ENCODE data around the gene GPC5.
A peak's percentile ranks its signal among the peaks of the same experiment; 100 is the strongest.
"Not testable (repeated sequence)": the region's sequence is repeated elsewhere in the genome, so short reads cannot be mapped to it uniquely, and the experiment has no call there.

The GPC5 gene

GRCh38 chr13:92752705-92753104 lies 1354.3 kb downstream of the GPC5 start:
- not testable (repeated sequence) for DNase-seq (ENCODE audit: low read depth)

DNA sequence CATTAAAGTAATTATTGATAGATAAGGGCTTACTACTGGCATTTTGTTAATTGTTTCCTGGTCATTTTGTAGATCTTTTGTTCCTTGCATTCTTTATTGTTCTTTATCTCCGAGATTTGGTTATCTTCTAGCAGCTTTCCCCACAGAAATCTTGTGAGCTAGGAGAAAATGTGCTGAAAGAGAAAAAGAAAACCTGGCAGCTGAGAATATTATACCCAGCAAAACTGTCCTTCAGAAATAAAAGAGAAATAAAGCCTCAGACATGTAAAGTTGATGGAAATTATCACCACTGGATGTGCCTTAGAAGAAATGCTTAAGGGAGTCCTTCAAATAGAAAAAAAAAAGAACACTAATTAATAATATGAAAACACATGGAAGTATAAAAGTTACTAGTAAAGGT lies 1363.3 kb downstream of the GPC5 start:
- DNase-seq (ENCODE audit: low read depth), result no peak

GRCh38 chr13:92767468-92767867 lies 1369.0 kb downstream of the GPC5 start:
- no peak for DNase-seq (ENCODE audit: low read depth)

DNA sequence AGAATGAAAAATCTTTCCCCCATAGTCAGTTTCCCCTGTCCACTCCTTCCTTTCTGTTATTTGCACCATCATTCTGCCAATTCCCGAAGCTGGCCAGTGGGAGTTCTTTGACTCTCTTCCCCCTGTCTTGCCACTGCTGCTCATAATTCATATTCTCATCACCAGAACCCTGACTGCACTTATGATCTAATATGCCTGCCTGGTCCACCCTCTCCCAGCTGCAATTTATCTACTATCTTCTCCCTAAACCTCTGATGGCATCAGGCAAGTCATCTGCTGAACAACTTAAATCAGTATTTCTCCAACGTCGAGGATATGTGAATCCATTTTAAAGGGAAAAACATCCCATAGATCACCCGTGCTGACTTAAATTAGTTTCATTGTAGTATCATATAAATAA lies 1370.2 kb downstream of the GPC5 start:
- no peak for DNase-seq (ENCODE audit: low read depth)

GRCh38 chr13:92769046-92769445 lies 1370.6 kb downstream of the GPC5 start:
- peak; percentile 0 for DNase-seq (ENCODE audit: low read depth)

DNA sequence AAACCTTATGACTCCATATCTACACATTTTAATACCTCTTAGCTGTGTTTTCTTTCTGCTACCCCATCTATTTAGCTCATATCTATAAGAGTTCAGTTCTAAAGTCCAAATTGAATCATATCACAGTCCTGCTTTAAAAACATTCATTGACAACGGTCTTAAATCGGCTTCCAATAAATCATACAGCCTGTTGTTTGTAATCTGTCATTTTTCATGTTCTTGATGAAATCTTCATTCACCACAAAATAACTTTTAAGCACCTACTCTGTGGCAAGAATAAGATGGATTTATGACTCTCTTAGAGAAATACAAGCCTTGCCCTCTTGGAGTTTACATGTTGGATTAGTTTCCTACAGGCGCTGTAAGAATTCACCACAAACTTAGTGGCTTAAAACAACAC lies 1377.2 kb downstream of the GPC5 start:
- DNase-seq (ENCODE audit: low read depth), result no peak

GRCh38 chr13:92781965-92782690 lies 1383.7 kb downstream of the GPC5 start:
- no peak for DNase-seq (ENCODE audit: low read depth)

DNA sequence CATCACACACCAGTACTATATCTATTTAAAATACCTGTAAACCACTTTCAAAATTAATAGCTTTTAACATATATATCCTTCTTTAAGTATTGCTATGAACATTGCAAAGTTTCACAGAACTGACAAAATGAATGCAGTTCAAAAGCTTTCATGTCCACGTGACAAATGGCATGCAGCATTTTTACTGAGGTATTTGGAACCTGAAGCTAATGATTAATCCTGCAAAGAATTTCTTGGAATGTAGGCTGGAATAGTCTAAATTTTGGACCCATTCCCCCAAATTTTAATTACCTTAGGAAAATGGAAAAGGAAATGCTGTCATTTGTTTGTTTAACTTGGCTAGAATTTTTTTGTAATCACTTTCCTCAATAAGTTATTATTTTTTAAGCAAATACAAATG lies 1404.4 kb downstream of the GPC5 start:
- no peak for DNase-seq (ENCODE audit: low read depth)

DNA sequence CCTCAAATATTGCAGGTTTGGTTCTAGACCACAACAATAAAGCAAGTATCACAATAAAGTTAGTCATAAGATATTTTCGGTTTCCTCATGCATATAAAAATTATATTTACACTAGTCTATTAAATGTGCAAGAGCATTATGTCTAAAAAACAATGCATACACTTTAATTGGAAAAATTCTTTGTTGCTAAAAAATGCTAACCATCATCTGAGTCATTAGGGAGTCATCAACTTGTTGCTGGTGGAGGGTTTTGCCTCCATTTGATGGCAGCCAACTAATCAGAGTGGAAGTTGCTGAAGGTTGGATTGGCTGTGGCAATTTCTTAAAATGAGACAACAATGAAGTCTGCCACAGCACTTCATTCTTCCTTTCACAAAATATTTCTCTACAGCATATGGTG lies 1405.9 kb downstream of the GPC5 start:
- DNase-seq (ENCODE audit: low read depth), result peak; percentile 23

- no peak for DNase-seq (ENCODE audit: low read depth)
Observed at GRCh38 chr13:92804926-92805325, 1406.5 kb downstream of the GPC5 start.

DNA sequence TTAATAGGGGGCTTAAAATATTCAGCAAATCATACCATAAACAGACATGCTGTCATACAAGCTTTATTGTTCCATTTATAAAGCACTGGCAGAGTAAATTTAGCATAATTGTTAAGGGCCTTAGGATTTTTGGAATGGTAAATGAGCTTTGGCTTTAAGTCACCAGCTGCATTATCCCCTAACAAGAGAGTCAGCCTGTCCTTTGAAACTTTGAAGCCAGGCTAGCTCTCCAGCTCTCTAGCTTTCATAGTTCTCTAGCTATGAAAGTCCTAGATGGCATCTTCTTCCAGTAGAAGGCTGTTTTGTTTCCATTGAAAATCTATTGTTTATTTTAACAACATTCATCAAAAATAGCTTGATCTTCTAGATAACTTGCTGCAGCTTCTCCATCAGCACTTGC lies 1407.3 kb downstream of the GPC5 start:
- no peak for DNase-seq (ENCODE audit: low read depth)

- DNase-seq (ENCODE audit: low read depth), result no peak
Observed at GRCh38 chr13:92806215-92806614, 1407.8 kb downstream of the GPC5 start.

- DNase-seq (ENCODE audit: low read depth), result no peak
Observed at GRCh38 chr13:92807353-92807752, 1408.9 kb downstream of the GPC5 start.

- no peak for DNase-seq (ENCODE audit: low read depth)
Observed at GRCh38 chr13:92807966-92808365, 1409.5 kb downstream of the GPC5 start.

DNA sequence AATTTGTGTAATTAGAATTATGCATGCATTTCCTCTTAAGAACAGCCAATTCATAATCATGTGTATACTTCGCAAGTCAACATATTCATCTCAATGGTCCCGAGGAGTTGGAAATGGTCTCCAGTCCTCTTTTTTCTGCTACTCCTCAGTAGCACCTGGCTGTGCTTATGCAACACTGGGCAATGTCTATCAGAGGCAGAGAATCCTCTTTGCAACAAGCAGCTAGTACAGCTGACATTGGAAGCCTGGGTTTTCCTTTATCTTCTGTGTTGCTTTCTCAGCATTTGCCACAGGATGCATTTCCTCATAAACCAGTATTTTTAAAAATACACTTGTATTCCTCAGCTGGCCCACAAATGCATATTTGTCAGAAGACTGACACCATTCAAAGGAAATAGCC lies 1422.9 kb downstream of the GPC5 start:
- DNase-seq (ENCODE audit: low read depth), result no peak

DNA sequence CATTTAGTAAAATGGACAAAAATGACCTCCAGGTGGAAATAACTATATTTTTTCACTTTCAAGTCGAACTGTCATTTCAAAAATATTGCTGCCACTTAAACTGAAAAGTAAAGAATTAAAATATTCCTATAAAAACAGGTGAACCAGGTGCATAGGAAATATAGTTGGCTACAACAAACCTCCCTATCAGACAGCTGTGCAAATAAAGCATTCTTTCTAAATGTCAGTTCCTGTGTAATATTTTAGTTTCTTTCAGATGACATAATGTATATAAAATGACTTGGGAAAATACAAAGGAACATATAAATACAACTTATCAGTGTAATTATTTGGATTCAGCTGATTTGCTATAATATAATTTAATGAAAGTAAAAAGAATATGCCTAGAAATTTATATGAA lies 1424.6 kb downstream of the GPC5 start:
- DNase-seq (ENCODE audit: low read depth), result no peak

DNA sequence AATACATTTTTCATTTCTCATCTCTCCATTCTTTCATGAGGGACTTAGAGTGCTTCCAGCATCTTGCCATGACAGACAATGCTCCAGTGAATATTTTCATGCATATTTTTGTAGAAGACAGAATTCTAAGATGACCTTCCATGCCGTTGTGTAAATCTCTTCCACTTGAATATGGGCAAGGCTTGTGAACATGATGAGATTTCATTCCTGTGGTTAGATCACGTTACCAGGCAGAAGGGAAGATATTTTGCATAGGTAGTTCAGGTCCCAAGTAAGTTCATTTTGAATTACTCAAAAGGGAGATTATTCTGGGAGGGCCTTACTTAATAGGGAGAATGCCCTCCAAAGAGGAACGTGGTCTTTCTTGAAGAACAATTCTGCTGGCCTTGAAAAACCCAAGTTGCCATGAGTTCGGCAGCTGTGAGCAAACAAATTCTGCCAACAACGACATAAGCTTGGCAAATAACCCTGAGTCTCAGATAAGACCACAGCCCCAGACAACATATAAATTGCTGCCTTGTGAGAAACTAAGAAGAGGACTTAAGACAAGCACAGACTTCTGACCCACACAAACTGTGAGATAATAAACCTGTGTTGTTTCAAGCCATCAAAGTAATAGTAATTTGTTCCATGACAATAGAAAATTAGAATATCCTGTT lies 1427.6 kb downstream of the GPC5 start:
- no peak for DNase-seq (ENCODE audit: low read depth)

DNA sequence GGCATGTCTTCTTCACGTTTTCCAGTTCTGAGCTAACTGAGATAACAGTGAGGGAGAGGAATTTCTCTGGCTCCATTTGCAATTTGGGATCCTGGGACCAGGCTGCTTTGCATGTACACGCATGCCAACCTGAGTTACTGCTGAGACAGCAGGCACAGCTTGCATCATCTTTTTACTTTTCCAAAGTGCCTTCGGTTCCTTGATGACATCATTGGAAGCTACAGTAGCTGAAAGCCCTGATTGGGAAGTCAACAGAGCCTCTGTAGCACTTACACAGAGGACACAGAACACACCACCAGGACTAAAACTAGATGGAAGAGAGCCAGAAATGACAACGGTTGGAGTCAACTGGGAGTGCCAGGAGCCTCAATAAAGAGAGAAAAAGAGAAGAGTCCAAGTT lies 1429.1 kb downstream of the GPC5 start:
- DNase-seq (ENCODE audit: low read depth), result no peak

DNA sequence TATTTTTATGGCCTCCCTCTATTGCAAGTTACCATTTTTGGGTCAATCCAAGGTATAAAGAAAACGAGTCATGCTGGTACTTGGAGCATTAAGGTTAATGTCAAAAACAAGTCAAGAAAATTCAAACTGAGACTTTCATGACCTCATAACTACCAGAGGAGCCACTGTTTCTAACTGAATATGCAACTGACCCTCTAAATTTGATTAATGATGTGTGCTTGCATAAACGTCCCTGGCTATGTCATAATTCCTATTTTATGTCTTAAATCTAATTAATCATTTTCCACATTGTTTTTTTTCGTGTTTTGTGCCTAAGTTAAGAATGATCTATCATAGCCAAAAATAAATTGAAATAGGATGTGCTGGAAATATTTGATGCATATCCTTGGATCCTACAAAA lies 1431.5 kb downstream of the GPC5 start:
- no peak for DNase-seq (ENCODE audit: low read depth)

DNA sequence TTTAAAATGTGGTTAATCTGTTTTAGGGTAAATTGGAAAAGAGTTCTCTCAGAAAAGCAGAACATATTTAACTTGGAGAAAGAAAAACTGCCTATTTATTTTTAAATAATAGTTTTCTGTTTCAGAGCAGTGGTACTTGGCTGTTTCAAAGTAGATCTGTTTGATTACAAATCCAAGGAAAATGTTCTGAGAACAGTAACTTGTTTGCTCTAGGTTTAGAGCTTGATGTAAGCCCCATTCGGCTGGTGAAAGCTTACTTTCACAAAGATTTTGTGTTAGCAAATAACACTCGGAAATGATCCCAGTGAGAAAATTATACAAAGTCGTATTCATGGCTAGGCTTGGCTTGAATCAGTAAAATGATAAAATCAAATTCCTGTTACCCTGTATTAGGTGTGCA lies 1432.4 kb downstream of the GPC5 start:
- no peak for DNase-seq (ENCODE audit: low read depth)

DNA sequence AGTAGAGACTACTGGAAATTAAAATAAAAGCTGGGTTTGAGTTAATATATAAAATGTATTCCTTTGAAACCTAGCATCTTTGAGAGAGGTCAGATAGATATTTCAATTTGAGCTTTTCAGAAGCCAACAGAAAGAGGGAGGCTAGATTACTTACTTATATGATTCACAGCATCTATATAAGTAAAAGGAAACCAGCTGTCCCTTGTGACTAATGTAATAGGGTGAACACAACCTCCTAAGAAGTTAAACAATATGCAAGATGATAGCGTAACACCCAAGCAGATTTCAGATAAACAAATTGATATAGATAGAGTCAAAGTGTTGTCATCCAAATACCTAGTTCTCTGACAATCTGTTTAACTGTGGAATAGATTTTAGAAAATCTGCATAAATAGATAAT lies 1434.7 kb downstream of the GPC5 start:
- DNase-seq (ENCODE audit: low read depth), result no peak

GRCh38 chr13:92836171-92836570 lies 1437.8 kb downstream of the GPC5 start:
- DNase-seq (ENCODE audit: low read depth), result no peak

- DNase-seq (ENCODE audit: low read depth), result peak; percentile 73
Observed at GRCh38 chr13:92838786-92839185, 1440.4 kb downstream of the GPC5 start.

DNA sequence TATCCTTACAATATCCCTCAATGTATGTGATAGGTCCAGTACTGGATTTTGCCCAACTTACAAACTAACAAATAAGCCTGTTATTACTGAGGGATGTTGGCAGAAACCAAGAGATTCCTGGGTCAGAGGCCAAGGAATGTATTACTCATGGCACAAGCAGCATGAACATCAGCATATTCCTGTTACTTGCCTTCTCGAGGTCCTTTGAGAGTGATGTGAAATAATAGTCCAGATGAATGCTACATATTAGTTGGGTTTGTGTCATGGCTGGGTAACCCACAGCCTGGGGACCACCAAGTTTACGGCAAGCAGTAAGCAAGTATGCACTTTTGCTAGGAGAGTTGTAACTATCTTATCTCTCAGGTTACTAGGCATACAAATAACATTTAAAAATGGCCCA lies 1443.7 kb downstream of the GPC5 start:
- DNase-seq (ENCODE audit: low read depth), result peak; percentile 59
